Lower leg skin (tissue), 3 donors: ENCODE data around the gene TNFAIP2.

Experiments
- CTCF ChIP-seq, 3 donors: fragments of 450-650 bp; IDR thresholded peaks; one replicate each; pipeline ENCODE4 v1.5.1; 2016; ENCODE audit warnings: antibody characterized with exemption in 3 of 3, mild to moderate bottlenecking in 3 of 3, moderate library complexity in 2 of 3
- POLR2A ChIP-seq, 2 donors: fragments of 450-650 bp; IDR thresholded peaks; one replicate each; pipeline ENCODE4 v1.6.1; 2016 to 2017; ENCODE audit warnings: antibody characterized with exemption in 2 of 2, mild to moderate bottlenecking in 1 of 2, moderate library complexity in 1 of 2

DNA sequence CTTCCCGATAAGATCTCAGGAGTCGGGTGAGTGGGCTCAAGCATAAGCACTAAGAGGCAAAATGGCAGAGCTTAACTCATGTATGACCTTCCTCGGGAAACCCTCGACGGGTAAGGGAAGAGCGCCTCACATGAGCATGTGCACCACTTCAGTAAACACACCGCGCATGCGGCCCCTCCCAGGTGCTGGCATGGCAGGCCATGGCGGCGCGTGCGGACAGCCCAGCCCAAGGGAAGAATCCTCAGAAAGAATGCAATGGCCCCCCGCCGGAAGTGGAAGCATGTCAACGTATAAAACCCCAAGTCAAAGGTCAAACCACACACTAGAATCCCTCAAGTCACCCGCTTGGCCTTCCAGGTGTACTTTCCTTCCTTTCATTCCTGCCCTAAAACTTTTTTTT lies 6.6 kb upstream of the TNFAIP2 start:
- no peak for TF ChIP-seq CTCF (IDR thresholded peaks at IDR 0.05)
- no peak for TF ChIP-seq POLR2A (IDR thresholded peaks at IDR 0.05)
